Stimulated activated CD8-positive, alpha-beta memory T cell treated with anti-CD3 and anti-CD28 coated beads, Interleukin-12 subunit alpha, Interleukin-12 subunit beta, amount 100 ng/mL, for 24 hours (primary cell): ENCODE measurements around the gene PPDPF.
"Not testable (repeated sequence)": the region's sequence is repeated elsewhere in the genome, so short reads cannot be mapped to it uniquely, and the experiment has no call there.

Experiments used
- DNase-seq: peaks from one replicate; pipeline ENCODE4 v3.0.0-alpha.2; 2020; ENCODE audit errors: extremely low read depth

The PPDPF gene

GRCh38 chr20:63565021-63565698 lies 44.6 kb downstream of the PPDPF start:
- no peak for DNase-seq

GRCh38 chr20:63565699-63566335 lies 45.3 kb downstream of the PPDPF start:
- DNase-seq = no peak

GRCh38 chr20:63566395-63567135 lies 46.0 kb downstream of the PPDPF start:
- no peak for DNase-seq

GRCh38 chr20:63567136-63567385 lies 46.5 kb downstream of the PPDPF start:
- no peak for DNase-seq

DNA sequence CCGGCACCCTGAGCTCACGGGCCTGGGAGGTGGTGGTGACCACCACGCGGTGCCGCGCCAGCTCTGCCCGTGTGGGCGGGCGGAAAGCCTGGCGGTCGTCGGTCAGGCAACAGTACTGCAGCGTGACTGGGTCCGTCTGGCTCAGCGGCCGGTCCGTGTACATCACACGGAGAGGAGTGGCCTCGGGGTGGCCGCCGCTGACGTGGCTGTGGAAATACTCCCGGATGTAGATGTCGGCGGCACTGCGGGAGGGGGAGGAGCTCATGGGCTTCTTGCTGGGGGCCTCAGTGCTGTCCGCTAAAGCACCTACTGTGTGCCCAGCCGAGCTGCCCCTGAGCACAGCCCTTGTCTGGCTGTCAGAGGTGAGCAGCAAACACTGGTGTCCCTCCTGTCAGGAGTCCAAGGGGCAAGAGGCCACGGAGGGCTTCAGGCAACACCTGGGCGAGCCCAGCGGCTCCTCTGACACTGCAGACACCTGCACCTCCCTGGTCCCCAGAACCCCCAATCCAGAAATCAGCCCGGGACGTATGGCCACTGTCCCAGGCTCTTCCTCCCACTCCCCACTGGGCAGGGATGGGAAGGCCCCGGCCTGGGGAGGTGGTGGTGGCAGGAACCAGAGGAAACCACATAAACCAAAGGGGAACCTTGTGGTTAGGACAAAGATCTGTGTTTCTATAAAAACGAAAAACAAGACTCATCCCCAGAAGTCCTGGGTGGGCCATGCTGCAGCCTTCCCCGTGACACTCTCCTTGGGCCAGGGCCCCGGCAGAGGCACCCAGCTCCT lies 47.0 kb downstream of the PPDPF start:
- DNase-seq = no peak

- DNase-seq = no peak
Observed at GRCh38 chr20:63568170-63568981, 47.8 kb downstream of the PPDPF start.

- DNase-seq = no peak
Observed at GRCh38 chr20:63568986-63569949, 48.7 kb downstream of the PPDPF start.

DNA sequence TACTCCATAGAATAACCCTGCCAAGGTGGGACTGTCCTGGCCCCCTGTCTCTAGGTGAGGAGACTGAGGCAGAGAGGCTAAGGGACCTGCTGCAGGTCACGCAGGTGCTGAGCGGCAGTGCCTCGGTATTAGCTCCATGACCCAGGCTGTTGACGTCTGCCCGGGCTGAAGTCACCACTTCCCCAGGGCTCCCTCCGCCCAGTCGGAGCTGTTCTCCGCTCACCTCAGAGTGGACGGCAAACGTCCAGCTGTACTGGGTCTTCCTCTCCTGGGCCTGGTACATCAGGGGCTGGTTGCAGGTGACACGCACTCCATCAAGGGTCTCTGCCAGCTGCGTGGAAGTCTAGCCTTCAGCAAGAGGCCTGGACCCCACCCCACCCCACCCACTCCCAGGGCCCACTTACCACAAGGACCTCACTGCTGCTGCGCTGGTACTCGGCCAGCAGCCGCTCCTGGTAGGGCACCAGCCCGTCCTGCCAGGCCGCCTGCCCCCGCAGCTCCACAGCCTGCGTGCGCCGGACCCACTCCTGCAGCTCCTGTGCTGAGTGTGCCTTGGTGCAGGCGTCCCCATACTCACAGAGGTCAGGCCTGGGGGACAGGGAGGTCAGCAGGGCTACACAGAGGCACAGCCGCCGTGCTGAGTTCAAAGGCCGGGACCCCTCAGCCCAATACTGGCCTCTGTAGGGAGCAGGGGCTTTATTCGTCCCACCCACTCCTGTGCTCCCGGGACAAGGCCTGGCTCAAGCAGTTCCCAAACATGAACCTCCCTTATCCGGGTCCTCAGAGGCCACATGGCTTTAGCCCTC lies 49.9 kb downstream of the PPDPF start:
- DNase-seq = no peak

DNA sequence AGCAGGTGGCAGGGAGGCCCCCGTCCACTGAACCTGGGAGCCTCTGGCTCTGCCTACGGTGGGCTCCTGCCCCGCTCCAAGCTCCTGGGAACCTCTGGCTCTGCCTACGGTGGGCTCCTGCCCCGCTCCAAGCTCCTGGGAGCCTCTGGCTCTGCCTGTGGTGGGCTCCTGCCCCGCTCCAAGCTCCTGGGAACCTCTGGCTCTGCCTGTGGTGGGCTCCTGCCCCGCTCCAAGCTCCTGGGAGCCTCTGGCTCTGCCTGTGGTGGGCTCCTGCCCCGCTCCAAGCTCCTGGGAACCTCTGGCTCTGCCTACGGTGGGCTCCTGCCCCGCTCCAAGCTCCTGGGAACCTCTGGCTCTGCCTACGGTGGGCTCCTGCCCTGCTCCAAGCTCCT lies 50.5 kb downstream of the PPDPF start:
- DNase-seq = not testable (repeated sequence)
